MM.1S (cell line): ENCODE results near the gene TECTB.

Source experiments
- DNase-seq: peaks from one replicate; pipeline ENCODE4 v3.0.0-alpha.2; 2015
- H2AFZ ChIP-seq: fragments of 300-600 bp; sonication (generic); 2 replicates; pipeline ENCODE4 v1.6.0; 2016; ENCODE audit warnings: antibody characterized with exemption, low read length
- H3F3A ChIP-seq: fragments of 300-600 bp; sonication (generic); 2 replicates; pipeline ENCODE4 v1.6.1; 2016; ENCODE audit warnings: mild to moderate bottlenecking, antibody characterized with exemption, low read length, moderate library complexity, mixed read lengths; ENCODE audit not compliant: insufficient read depth
- H3K27ac ChIP-seq: fragments of 300-600 bp; sonication (generic); 2 replicates; pipeline ENCODE4 v1.5.1; 2016; ENCODE audit warnings: mild to moderate bottlenecking, low read length
- H3K27me3 ChIP-seq: fragments of 300-600 bp; sonication (generic); replicated peaks from 2 replicates; pipeline ENCODE4 v1.6.0; 2016; ENCODE audit warnings: low read length; ENCODE audit not compliant: insufficient read depth
- H3K36me3 ChIP-seq: fragments of 300-600 bp; sonication (generic); replicated peaks from 2 replicates; pipeline ENCODE4 v1.6.1; 2016; ENCODE audit warnings: mild to moderate bottlenecking, low read length, mixed read lengths; ENCODE audit not compliant: insufficient read depth
- H3K4me1 ChIP-seq: fragments of 300-600 bp; sonication (generic); 2 replicates; pipeline ENCODE4 v1.6.1; 2016; ENCODE audit warnings: low read length, mixed read lengths
- H3K4me2 ChIP-seq: fragments of 300-600 bp; sonication (generic); 2 replicates; pipeline ENCODE4 v1.6.0; 2016; ENCODE audit warnings: low read depth, low read length
- H3K4me3 ChIP-seq: fragments of 300-600 bp; sonication (generic); 2 replicates; pipeline ENCODE4 v1.5.1; 2016; ENCODE audit warnings: low read length, mixed read lengths
- H3K79me2 ChIP-seq: fragments of 300-600 bp; sonication (generic); 2 replicates; pipeline ENCODE4 v1.6.1; 2016; ENCODE audit warnings: mixed run types, low read length, mixed read lengths
- H3K9ac ChIP-seq: fragments of 300-600 bp; sonication (generic); 2 replicates; pipeline ENCODE4 v1.6.1; 2016; ENCODE audit warnings: low read length, mixed read lengths
- H3K9me2 ChIP-seq: fragments of 300-600 bp; sonication (generic); replicated peaks from 2 replicates; pipeline ENCODE4 v1.6.1; 2016; ENCODE audit warnings: mild to moderate bottlenecking, low read length, mixed read lengths; ENCODE audit not compliant: insufficient read depth
- H3K9me3 ChIP-seq: fragments of 300-600 bp; sonication (generic); replicated peaks from 2 replicates; pipeline ENCODE4 v1.6.1; 2016; ENCODE audit warnings: mild to moderate bottlenecking, low read length, mixed read lengths; ENCODE audit not compliant: insufficient read depth
- H4K20me1 ChIP-seq: fragments of 300-600 bp; sonication (generic); 2 replicates; pipeline ENCODE4 v1.6.1; 2016; ENCODE audit warnings: mild to moderate bottlenecking, low read length, moderate library complexity, mixed read lengths; ENCODE audit not compliant: insufficient read depth
- EZH2 ChIP-seq: fragments of 300-600 bp; sonication (generic); optimal IDR thresholded peaks from 2 replicates; pipeline ENCODE3; 2017; ENCODE audit warnings: low read depth, mild to moderate bottlenecking, antibody characterized with exemption, low read length, mixed read lengths
- EZH2phosphoT487 ChIP-seq: fragments of 300-600 bp; sonication (generic); IDR thresholded peaks from 2 replicates; pipeline ENCODE4 v1.6.1; 2018; ENCODE audit warnings: antibody characterized with exemption, low read length
- TF ChIP-seq, protein P1 (sequence below): fragments of 300-600 bp; sonication (generic); IDR thresholded peaks from 2 replicates; pipeline ENCODE4 v1.5.1; 2016; ENCODE audit warnings: antibody characterized with exemption, low read length, mixed read lengths

Gene TECTB

DNA sequence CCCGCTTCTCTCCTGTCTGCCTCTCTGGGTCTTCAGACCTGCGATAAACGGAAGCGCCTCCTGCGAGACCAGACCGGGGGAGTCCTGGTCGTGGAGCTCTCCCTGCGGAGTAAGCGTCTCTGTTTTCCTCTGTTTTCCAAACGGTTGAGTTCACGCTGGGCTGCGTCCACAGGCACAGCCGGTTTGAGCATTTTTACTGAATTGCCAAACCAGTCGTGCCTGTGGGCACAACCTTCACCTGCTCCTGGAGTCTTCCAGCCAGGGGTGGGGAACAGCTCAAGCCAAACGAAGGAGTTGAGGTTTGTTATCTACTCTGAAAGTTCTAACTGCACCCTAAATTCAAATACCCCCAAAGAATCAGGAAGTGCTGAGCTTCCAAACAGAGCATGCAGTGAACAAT is 16.3 kb downstream of the TECTB start:
- H3K4me1 ChIP-seq, result no peaks in the 10 kb centered on the region
- no peak overlapping the region for H3K27ac ChIP-seq
- no peaks in the 10 kb centered on the region for H3F3A ChIP-seq
- no peak overlapping the region for H2AFZ ChIP-seq
- H3K79me2 ChIP-seq, result no peaks in the 10 kb centered on the region
- no peaks in the 10 kb centered on the region for H3K9me3 ChIP-seq
- no peak for DNase-seq
- no peaks in the 10 kb centered on the region for H3K27me3 ChIP-seq
- TF ChIP-seq EZH2phosphoT487 (no peak), EZH2 (no peak)
- TF ChIP-seq, protein P1, sequence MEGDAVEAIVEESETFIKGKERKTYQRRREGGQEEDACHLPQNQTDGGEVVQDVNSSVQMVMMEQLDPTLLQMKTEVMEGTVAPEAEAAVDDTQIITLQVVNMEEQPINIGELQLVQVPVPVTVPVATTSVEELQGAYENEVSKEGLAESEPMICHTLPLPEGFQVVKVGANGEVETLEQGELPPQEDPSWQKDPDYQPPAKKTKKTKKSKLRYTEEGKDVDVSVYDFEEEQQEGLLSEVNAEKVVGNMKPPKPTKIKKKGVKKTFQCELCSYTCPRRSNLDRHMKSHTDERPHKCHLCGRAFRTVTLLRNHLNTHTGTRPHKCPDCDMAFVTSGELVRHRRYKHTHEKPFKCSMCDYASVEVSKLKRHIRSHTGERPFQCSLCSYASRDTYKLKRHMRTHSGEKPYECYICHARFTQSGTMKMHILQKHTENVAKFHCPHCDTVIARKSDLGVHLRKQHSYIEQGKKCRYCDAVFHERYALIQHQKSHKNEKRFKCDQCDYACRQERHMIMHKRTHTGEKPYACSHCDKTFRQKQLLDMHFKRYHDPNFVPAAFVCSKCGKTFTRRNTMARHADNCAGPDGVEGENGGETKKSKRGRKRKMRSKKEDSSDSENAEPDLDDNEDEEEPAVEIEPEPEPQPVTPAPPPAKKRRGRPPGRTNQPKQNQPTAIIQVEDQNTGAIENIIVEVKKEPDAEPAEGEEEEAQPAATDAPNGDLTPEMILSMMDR, result no peak
- no peaks in the 10 kb centered on the region for H3K9me2 ChIP-seq
- H3K4me3 ChIP-seq, result no peak overlapping the region
- no peak overlapping the region for H3K4me2 ChIP-seq
- no peaks in the 10 kb centered on the region for H3K36me3 ChIP-seq
- H4K20me1 ChIP-seq, result no peaks in the 10 kb centered on the region
- no peak overlapping the region for H3K9ac ChIP-seq

DNA sequence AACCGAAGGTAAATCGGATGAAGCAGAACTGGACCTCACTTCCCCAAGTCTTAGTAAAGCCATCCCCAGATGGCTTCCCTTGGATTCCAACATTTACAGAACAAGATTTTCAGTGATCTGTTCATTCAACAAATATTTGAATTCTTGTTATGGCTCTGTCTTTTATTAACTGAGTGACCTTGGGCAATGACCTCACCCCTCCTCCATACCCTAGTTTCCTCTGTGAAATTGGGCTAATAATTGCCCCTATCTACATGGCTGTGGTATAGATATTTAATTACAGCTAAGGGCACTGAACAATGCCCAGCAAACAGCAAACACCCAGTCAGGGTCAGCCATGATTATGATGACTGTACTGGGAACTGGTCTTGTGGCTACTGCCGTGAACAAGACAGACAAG is 19.1 kb downstream of the TECTB start:
- no peak for DNase-seq
- no peak overlapping the region for H3K9ac ChIP-seq
- H3K79me2 ChIP-seq, result no peaks in the 10 kb centered on the region
- H3K4me1 ChIP-seq, result no peaks in the 10 kb centered on the region
- no peaks in the 10 kb centered on the region for H3F3A ChIP-seq
- TF ChIP-seq EZH2 (no peak), EZH2phosphoT487 (no peak)
- TF ChIP-seq, protein P1, result no peak
- H3K4me2 ChIP-seq, result no peak overlapping the region
- H3K36me3 ChIP-seq, result no peaks in the 10 kb centered on the region
- H2AFZ ChIP-seq, result no peak overlapping the region
- no peaks in the 10 kb centered on the region for H3K9me3 ChIP-seq
- no peak overlapping the region for H3K4me3 ChIP-seq
- no peaks in the 10 kb centered on the region for H3K9me2 ChIP-seq
- H3K27me3 ChIP-seq, result no peaks in the 10 kb centered on the region
- no peak overlapping the region for H3K27ac ChIP-seq
- no peaks in the 10 kb centered on the region for H4K20me1 ChIP-seq

DNA sequence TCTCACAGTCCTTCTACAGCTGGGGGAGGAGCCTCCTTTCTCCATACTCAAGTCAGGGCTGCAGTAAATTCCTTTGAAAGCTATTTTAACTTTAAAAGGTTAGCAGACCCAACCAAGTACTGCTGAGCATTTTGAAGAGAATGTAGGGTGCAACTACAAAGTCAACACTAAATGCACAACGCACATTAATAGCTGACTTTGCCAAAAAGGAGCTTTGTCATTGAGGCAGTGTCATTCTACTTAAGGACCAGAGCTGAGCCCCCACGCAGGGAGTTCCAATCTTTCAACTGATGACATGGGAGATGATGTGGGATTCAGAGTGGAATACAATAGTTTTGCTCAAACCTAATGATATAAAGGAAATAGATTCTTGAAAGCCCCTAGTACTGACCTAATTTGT is 20.3 kb downstream of the TECTB start:
- H3K27me3 ChIP-seq, result no peaks in the 10 kb centered on the region
- H3K4me2 ChIP-seq, result no peak overlapping the region
- no peak for DNase-seq
- no peaks in the 10 kb centered on the region for H3K4me1 ChIP-seq
- no peaks in the 10 kb centered on the region for H3K9me2 ChIP-seq
- H3K4me3 ChIP-seq, result no peak overlapping the region
- no peaks in the 10 kb centered on the region for H3K79me2 ChIP-seq
- no peaks in the 10 kb centered on the region for H3F3A ChIP-seq
- H3K36me3 ChIP-seq, result no peaks in the 10 kb centered on the region
- no peaks in the 10 kb centered on the region for H4K20me1 ChIP-seq
- H3K9me3 ChIP-seq, result no peaks in the 10 kb centered on the region
- no peak for TF ChIP-seq EZH2
- TF ChIP-seq, protein P1, result no peak
- TF ChIP-seq EZH2phosphoT487, result no peak
- H2AFZ ChIP-seq, result no peak overlapping the region
- H3K9ac ChIP-seq, result no peak overlapping the region
- no peak overlapping the region for H3K27ac ChIP-seq
